OCI-LY3 (cell line): ENCODE measurements around the gene PTPRN2.
"Not testable (repeated sequence)": the region's sequence is repeated elsewhere in the genome, so short reads cannot be mapped to it uniquely, and the experiment has no call there.

ENCODE experiments used
- H2AFZ ChIP-seq: fragments of 200-600, 300-600 bp; shearing (Covaris generic); 2 replicates; pipeline ENCODE4 v1.6.0; 2014; ENCODE audit warnings: antibody characterized with exemption, low read depth, low read length
- H3K27ac ChIP-seq: fragments of 200-600, 300-600 bp; sonication (generic); 2 replicates; pipeline ENCODE4 v1.5.1; 2014; ENCODE audit warnings: mild to moderate bottlenecking, low read length, moderate library complexity, mixed read lengths
- H3K27me3 ChIP-seq: fragments of 200-600, 300-600 bp; sonication (generic); 2 replicates; pipeline ENCODE4 v1.6.1; 2014; ENCODE audit warnings: low read depth, low read length, mixed read lengths
- H3K36me3 ChIP-seq: fragments of 200-600, 300-600 bp; sonication (generic); replicated peaks from 2 replicates; pipeline ENCODE3; 2014; ENCODE audit warnings: low read depth, low read length, mixed read lengths
- H3K4me1 ChIP-seq: fragments of 300-600, 200-600 bp; sonication (generic); 2 replicates; pipeline ENCODE4 v1.6.1; 2014; ENCODE audit warnings: low read length, mixed read lengths
- H3K4me2 ChIP-seq: fragments of 200-600, 300-600 bp; sonication (generic); 2 replicates; pipeline ENCODE4 v1.6.1; 2014; ENCODE audit warnings: low read length, mixed read lengths
- H3K4me3 ChIP-seq: fragments of 300-600, 200-600 bp; sonication (generic); 2 replicates; pipeline ENCODE4 v1.5.1; 2014; ENCODE audit warnings: antibody characterized with exemption, mild to moderate bottlenecking, low read length, moderate library complexity
- H3K79me2 ChIP-seq: fragments of 300-600, 200-600 bp; shearing (Covaris generic); 2 replicates; pipeline ENCODE4 v1.6.1; 2014; ENCODE audit warnings: mild to moderate bottlenecking, low read length, mixed read lengths
- H3K9ac ChIP-seq: fragments of 300-600, 200-600 bp; shearing (Covaris generic); 2 replicates; pipeline ENCODE4 v1.6.0; 2014; ENCODE audit warnings: mild to moderate bottlenecking, low read length, moderate library complexity
- H3K9me3 ChIP-seq: fragments of 200-600, 300-600 bp; shearing (Covaris generic); 2 replicates; pipeline ENCODE4 v1.6.1; 2014; ENCODE audit warnings: low read length, mixed read lengths; ENCODE audit not compliant: insufficient read depth
- H4K20me1 ChIP-seq: fragments of 200-600, 300-600 bp; sonication (generic); 2 replicates; pipeline ENCODE4 v1.6.1; 2016; ENCODE audit warnings: low read length, mixed read lengths; ENCODE audit not compliant: insufficient read depth
- EZH2phosphoT487 ChIP-seq: fragments of 200-600 bp; shearing (Covaris generic); IDR thresholded peaks from 2 replicates; pipeline ENCODE4 v1.6.1; 2018; ENCODE audit warnings: antibody characterized with exemption, mixed run types, low read depth
- TF ChIP-seq, protein P1 (sequence below): fragments of 200-600, 300-600 bp; sonication (generic); IDR thresholded peaks from 2 replicates; pipeline ENCODE4 v1.5.1; 2014; ENCODE audit warnings: antibody characterized with exemption, low read length, low read depth

Gene PTPRN2

DNA sequence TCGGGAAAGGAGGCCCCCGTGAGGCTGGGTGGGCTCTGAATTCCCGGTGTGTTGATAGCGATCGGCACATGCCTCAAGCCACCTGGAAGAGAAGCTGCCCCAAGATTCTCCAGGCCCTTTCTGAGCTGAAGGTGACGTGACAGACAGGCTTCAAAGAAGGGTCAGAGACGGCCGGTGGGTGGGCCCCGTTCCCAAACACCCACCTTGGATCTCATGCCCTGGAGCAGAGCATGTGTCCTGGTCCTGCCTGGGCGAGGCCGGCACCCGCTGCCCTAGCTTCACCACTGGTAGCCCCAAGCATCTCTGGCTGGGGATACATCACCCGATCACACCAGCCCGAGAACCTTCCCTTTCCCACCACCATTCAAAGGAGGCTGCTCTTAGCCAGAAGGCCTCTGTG lies 851.8 kb downstream of the PTPRN2 start:
- Histone ChIP-seq H3K4me2 (no peak overlapping the region), H3K36me3 (no peaks in the 10 kb centered on the region), H3K79me2 (no peaks in the 10 kb centered on the region), H3K27ac (no peak overlapping the region), H3K4me1 (no peaks in the 10 kb centered on the region), H2AFZ (no peak overlapping the region), H3K27me3 (no peaks in the 10 kb centered on the region), H4K20me1 (no peaks in the 10 kb centered on the region), H3K4me3 (no peak overlapping the region), H3K9me3 (no peaks in the 10 kb centered on the region; the same call in 1 of the 2 replicates), H3K9ac (no peak overlapping the region)
- TF ChIP-seq, protein P1, sequence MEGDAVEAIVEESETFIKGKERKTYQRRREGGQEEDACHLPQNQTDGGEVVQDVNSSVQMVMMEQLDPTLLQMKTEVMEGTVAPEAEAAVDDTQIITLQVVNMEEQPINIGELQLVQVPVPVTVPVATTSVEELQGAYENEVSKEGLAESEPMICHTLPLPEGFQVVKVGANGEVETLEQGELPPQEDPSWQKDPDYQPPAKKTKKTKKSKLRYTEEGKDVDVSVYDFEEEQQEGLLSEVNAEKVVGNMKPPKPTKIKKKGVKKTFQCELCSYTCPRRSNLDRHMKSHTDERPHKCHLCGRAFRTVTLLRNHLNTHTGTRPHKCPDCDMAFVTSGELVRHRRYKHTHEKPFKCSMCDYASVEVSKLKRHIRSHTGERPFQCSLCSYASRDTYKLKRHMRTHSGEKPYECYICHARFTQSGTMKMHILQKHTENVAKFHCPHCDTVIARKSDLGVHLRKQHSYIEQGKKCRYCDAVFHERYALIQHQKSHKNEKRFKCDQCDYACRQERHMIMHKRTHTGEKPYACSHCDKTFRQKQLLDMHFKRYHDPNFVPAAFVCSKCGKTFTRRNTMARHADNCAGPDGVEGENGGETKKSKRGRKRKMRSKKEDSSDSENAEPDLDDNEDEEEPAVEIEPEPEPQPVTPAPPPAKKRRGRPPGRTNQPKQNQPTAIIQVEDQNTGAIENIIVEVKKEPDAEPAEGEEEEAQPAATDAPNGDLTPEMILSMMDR = no peak
- no peak for TF ChIP-seq EZH2phosphoT487

DNA sequence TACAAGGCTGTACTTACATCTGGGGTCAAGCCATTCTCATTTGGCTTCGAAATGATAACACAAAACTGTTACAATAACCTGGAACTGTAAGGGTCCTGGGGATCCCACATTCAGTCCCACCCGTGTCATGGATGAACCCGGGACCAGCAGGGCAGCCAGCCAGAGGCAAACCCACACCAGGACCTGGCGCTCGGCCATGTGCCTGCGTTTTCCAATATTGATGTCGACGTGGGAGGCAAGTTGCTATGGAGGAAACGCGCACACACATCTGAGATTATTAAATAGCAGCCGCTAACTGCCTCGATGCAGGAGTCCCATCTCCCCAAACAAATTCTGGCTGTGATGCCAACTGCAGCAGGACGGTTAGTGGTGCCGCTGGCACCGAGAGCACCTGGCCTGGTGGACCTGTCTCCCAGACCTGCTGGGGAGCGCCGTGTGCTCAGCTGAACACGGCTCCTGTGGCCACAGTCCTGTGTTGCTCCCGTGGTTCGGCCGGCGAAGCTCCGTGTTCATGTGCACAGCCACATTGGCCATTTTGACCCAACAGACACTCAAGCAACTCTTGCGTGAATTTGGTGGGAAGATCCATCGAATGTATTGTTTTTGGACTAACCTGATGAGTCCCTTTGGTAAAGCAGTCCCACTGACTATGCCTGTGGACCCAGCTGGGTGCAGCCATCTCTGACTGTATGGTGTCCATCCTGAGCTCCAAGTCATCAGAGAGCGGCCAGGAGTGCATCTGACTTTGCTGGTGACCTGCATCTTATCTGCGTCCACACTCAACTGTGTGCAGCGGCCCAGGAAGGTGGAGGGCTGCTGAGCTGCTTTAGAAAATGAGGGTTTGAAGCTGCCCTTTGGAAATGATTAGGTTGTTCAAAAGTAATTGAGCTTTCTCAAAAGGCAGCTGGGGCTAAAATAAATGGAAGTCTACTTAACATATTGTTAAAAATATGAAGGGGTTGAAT lies 852.7 kb downstream of the PTPRN2 start:
- TF ChIP-seq, protein P1 = no peak
- no peak for TF ChIP-seq EZH2phosphoT487
- Histone ChIP-seq H3K4me3 (no peak overlapping the region), H4K20me1 (no peaks in the 10 kb centered on the region), H3K9ac (no peak overlapping the region), H3K9me3 (no peaks in the 10 kb centered on the region; the same call in 1 of the 2 replicates), H3K4me1 (no peaks in the 10 kb centered on the region), H3K27ac (no peak overlapping the region), H2AFZ (no peak overlapping the region), H3K27me3 (no peaks in the 10 kb centered on the region), H3K4me2 (no peak overlapping the region), H3K79me2 (no peaks in the 10 kb centered on the region), H3K36me3 (no peaks in the 10 kb centered on the region)

DNA sequence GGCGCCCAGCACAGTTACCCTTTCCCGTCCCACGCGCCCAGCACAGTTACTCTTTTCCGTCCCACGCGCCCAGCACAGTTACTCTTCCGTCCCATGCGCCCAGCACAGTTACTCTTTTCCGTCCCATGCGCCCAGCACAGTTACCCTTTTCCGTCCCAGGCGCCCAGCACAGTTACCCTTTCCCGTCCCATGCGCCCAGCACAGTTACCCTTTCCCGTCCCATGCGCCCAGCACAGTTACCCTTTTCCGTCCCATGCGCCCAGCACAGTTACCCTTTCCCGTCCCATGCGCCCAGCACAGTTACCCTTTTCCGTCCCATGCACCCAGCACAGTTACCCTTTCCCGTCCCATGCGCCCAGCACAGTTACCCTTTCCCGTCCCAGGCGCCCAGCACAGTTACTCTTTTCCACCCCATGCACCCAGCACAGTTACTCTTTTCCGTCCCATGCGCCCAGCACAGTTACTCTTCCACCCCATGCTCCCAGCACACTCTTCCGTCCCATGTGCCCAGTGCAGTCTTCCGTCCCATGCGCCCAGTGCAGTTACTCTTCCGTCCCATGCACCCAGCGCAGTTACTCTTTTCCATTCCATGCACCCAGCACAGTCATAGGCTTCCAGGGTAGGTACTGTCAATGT lies 853.7 kb downstream of the PTPRN2 start:
- not testable (repeated sequence) for H3K4me1 ChIP-seq, H2AFZ ChIP-seq, H3K27me3 ChIP-seq, H4K20me1 ChIP-seq, H3K27ac ChIP-seq, H3K9ac ChIP-seq, H3K9me3 ChIP-seq, H3K36me3 ChIP-seq, H3K4me2 ChIP-seq, H3K79me2 ChIP-seq, H3K4me3 ChIP-seq

DNA sequence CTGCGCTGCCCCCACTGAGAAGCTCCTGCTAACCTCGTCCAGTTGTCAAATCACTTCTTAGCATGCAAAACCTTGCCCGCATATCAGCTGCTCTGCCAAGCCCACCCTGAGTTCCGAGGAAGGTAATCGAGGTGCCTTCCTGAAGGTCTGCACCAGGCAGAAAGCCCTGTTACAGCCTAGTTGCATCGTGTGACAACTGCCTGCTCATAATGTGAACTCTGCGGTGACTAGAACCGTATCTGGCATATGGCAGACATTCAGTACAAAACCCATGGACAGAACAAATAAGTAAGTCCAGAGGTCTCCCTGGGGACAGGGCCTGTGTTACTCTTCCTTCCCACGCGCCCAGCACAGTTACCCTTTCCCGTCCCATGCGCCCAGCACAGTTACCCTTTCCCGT lies 856.5 kb downstream of the PTPRN2 start:
- H2AFZ ChIP-seq = no peak overlapping the region
- no peak overlapping the region for H3K4me2 ChIP-seq
- no peak overlapping the region for H3K9ac ChIP-seq

More for the DNA sequence above, 856.5 kb downstream of the PTPRN2 start:
- H3K27ac ChIP-seq = no peak overlapping the region
- H3K36me3 ChIP-seq = no peaks in the 10 kb centered on the region
- no peaks in the 10 kb centered on the region; the same call in 1 of the 2 replicates for H3K9me3 ChIP-seq
- TF ChIP-seq, protein P1 = no peak
- TF ChIP-seq EZH2phosphoT487 = no peak
- H3K27me3 ChIP-seq = no peaks in the 10 kb centered on the region
- H4K20me1 ChIP-seq = no peaks in the 10 kb centered on the region
- H3K4me3 ChIP-seq = no peak overlapping the region
- H3K4me1 ChIP-seq = no peaks in the 10 kb centered on the region
- H3K79me2 ChIP-seq = no peaks in the 10 kb centered on the region
